Heart left ventricle (tissue), 16 donors: ENCODE results near the gene GPR33. TPM values are rescaled to one million over a fixed set of nuclear protein-coding genes. Genes with fewer than 3 reads are reported as not detected.

Experiments
- ATAC-seq, 4 donors: fragments of 200-7000 bp; cut with Tn5 transposase; one replicate each; pipeline ENCODE4 v1.9.1; 2020 to 2022; ENCODE audit warnings: moderate library complexity in 4 of 4, mild to moderate bottlenecking in 3 of 4, moderate number of reproducible peaks in 1 of 4
- DNase-seq, 5 donors: peaks; one replicate each; pipeline ENCODE4 v3.0.0-alpha.2; 2020
- H3K27ac ChIP-seq, 12 donors: fragments of 200-600 bp; sonication (generic) in 4 of 12; one replicate each; pipeline versions ENCODE4 v1.5.0 to v1.8.0; 2016 to 2022; ENCODE audit warnings: mild to moderate bottlenecking in 2 of 12
- H3K27me3 ChIP-seq, 9 donors: fragments of 200-600 bp; sonication (generic) in 2 of 9; one replicate each; pipeline versions ENCODE4 v1.5.1 to v1.8.0; 2016 to 2022; ENCODE audit warnings: mild to moderate bottlenecking in 3 of 9
- H3K36me3 ChIP-seq, 9 donors: fragments of 200-600 bp; sonication (generic) in 2 of 9; one replicate each; pipeline versions ENCODE4 v1.5.0 to v1.8.0; 2018 to 2022; ENCODE audit warnings: mild to moderate bottlenecking in 2 of 9
- H3K4me1 ChIP-seq, 12 donors: fragments of 200-600 bp; sonication (generic) in 4 of 12; one replicate each; pipeline versions ENCODE4 v1.5.0 to v1.8.0; 2016 to 2022; ENCODE audit warnings: mild to moderate bottlenecking in 3 of 12
- H3K4me3 ChIP-seq, 12 donors: fragments of 200-600 bp; sonication (generic) in 4 of 12; one replicate each; pipeline versions ENCODE4 v1.5.0 to v1.8.0; 2017 to 2022; ENCODE audit warnings: mild to moderate bottlenecking in 9 of 12, moderate library complexity in 4 of 12
- H3K9me3 ChIP-seq, 12 donors: fragments of 200-600 bp; sonication (generic) in 4 of 12; one replicate each; pipeline versions ENCODE4 v1.5.0 to v1.8.0; 2016 to 2022; ENCODE audit warnings: mild to moderate bottlenecking in 1 of 12
- CTCF ChIP-seq, 12 donors: fragments of 200-600 bp; sonication (generic) in 4 of 12; IDR thresholded peaks; one replicate each; pipeline versions ENCODE4 v1.5.0 to v1.8.0; 2018 to 2022; ENCODE audit warnings: antibody characterized with exemption in 12 of 12, mild to moderate bottlenecking in 5 of 12
- POLR2A ChIP-seq, 2 donors: fragments of 450-650 bp; IDR thresholded peaks; one replicate each; pipeline ENCODE4 v1.6.1; 2017; ENCODE audit warnings: antibody characterized with exemption in 2 of 2, mild to moderate bottlenecking in 2 of 2, moderate library complexity in 2 of 2
- WGBS, 4 donors: extraction: QIAGEN DNeasy Blood & Tissue Kit in 2 of 4; methylation state at CpG; one replicate each; pipeline versions ENCODE4 v1.1.5 to v1.1.7; 2013 to 2018; 5-methylcytosine and 5-hydroxymethylcytosine counted together
- intact Hi-C, 10 donors: fragments of 100-400 bp; cut with DNase I; formaldehyde crosslinking; loops; one replicate each; pipeline versions ENCODE4 v1.11.1 to v1.14.2; 2022
- polyA plus RNA-seq, 2 donors: library from polyadenylated mRNA; stranded (reverse); fragments of 200-250 nt; gene quantifications; one replicate each; pipeline ENCODE4 v1.2.3, GENCODE V29; 2013
- total RNA-seq, 9 donors: library from RNA; depleted of rRNA in 2 of 9; stranded (reverse); fragments of >200 nt in 2 of 9; fragmentation: NEBNext Ultra II Directional in 3 of 9; extraction: Animal tissue kit (Norgen Biotek cat#: 25700) in 3 of 9; gene quantifications; one replicate each; pipeline versions ENCODE4 v1.1.0 to v1.2.4, GENCODE V29; 2016 to 2023
- donor health status: ischemic (EF 13 %, LVEDD 7.1; RV severe dilation, severe dysfunction).
- donor health status: healthy with polysubstance abuse.
- donor health status: DM: no; HTN: yes; CAD: no.
- donor health status: DM: no; HTN: no; CAD: no.
- donor health status: ischemic (EF 25% LVEDD 6.9; RV normal size, moderate dysfunction).
- donor health status: ischemic (EF 25% LVEDD 5.7; RV mildly dilated, moderate dysfunction).
- donor health status: healthy.
- donor health status: DM: yes; HTN: yes; CAD: no.
- donor health status: ischemic (EF 35%, LVEDD 5.7; RV mildly dilated, moderate dysfunction).
- donor health status: nonischemic (EF 11% LVEDD 7.7; RV severe dilation, severe dysfunction).
- donor health status: DM: yes; HTN: yes; CAD: no.
- donor health status: PGD.
- donor health status: ischemic (EF 29% LVEDD 5.4; RV normal size, mild dysfunction).
- donor health status: nonischemic (EF 23%, LVEDD 6.1; RV moderate dilation, normal function).

The GPR33 gene
- total and polyA plus RNA-seq, 11 donors = not detected

- Histone ChIP-seq H3K4me1 (peaks cover 0 to 41% (median 11%) of the 10 kb centered on the region in 12 donors), H3K9me3 (no peaks in the 10 kb centered on the region), H3K27me3 (no peaks in the 10 kb centered on the region), H3K36me3 (peaks cover 0 to 12% (median 10%) of the 10 kb centered on the region in 9 donors), H3K4me3 (peak within 1 kb of the TSS; percentile 50 to 86 (median 70)), H3K27ac (peak within 1 kb of the TSS; percentile 70 to 97 (median 89))
- ATAC-seq (peak; percentile 100), DNase-seq (peak; percentile 95 to 97 (median 96))
- intact Hi-C loops = loop anchor here in 7 of 10 donors (2.0 to 10.0 kb wide), 6 partner anchors 35 to 620 kb away; partner anchors contain the start of genes HEATR5A (in 5 of the 7), ARHGAP5 (in 1 of the 7), HECTD1 (in 1 of the 7) and NUBPL (in 1 of the 7)
- TF ChIP-seq POLR2A (IDR thresholded peaks at IDR 0.05) = peak in 1 of 2 donors; percentile 93
- TF ChIP-seq CTCF (IDR thresholded peaks at IDR 0.05) = peak in 3 of 12 donors; percentile 8 to 23 (median 8)
- 0 to 3% (median 2%) methylated on average over 26 to 70 of the region's 70 CpGs for WGBS, 4 donors
Measured at GRCh38 chr14:31456841-31457664, 30.8 kb downstream of the GPR33 start, which contains the start of gene DTD2. Gene DTD2, minus strand, starts transcription at chr14:31457506. Its CDS starts 113 bp downstream, at chr14:31457393.

GRCh38 chr14:31449971-31450610 lies 37.7 kb downstream of the GPR33 start:
- WGBS, 4 donors = 25 to 29% (median 28%) methylated on average over 2 of the region's 2 CpGs
- H3K4me1 ChIP-seq = peaks cover 0 to 27% (median 0%) of the 10 kb centered on the region in 12 donors
- H3K9me3 ChIP-seq = no peaks in the 10 kb centered on the region
- intact Hi-C loops = loop anchor here in 2 of 10 donors (10.0 kb wide), 2 partner anchors 45 to 115 kb away; partner anchors contain the start of gene NUBPL (in 1 of the 2)
- TF ChIP-seq CTCF (IDR thresholded peaks at IDR 0.05) (peak; percentile 25 to 68 (median 49)), POLR2A (IDR thresholded peaks at IDR 0.05) (no peak)
- H3K27ac ChIP-seq = no peak overlapping the region
- no peak for DNase-seq
- H3K36me3 ChIP-seq = peaks cover 0 to 70% (median 30%) of the 10 kb centered on the region in 9 donors
- peak in 3 of 4 donors; percentile 48 to 50 (median 50) for ATAC-seq
- H3K4me3 ChIP-seq = no peak overlapping the region
- H3K27me3 ChIP-seq = no peaks in the 10 kb centered on the region

- 74 to 85% (median 77%) methylated on average over 8 of the region's 8 CpGs for WGBS, 4 donors
- TF ChIP-seq POLR2A (IDR thresholded peaks at IDR 0.05) = no peak
- TF ChIP-seq CTCF (IDR thresholded peaks at IDR 0.05) = no peak
- no peak for ATAC-seq
- H3K9me3 ChIP-seq = no peaks in the 10 kb centered on the region
- DNase-seq = no peak
- H3K27ac ChIP-seq = no peak overlapping the region
- peaks cover 0 to 17% (median 0%) of the 10 kb centered on the region in 12 donors for H3K4me1 ChIP-seq
- peaks cover 0 to 70% (median 30%) of the 10 kb centered on the region in 9 donors for H3K36me3 ChIP-seq
- no peak overlapping the region for H3K4me3 ChIP-seq
- H3K27me3 ChIP-seq = no peaks in the 10 kb centered on the region
- intact Hi-C loops = no loop called here
Measured at GRCh38 chr14:31449136-31449535, 38.7 kb downstream of the GPR33 start.

GRCh38 chr14:31445703-31446102 lies 42.1 kb downstream of the GPR33 start:
- intact Hi-C loops = no loop called here
- Histone ChIP-seq H3K27ac (no peak overlapping the region), H3K27me3 (no peaks in the 10 kb centered on the region), H3K4me3 (no peak overlapping the region), H3K9me3 (no peaks in the 10 kb centered on the region), H3K36me3 (peaks cover 0 to 49% (median 8%) of the 10 kb centered on the region in 9 donors), H3K4me1 (peaks cover 0 to 22% (median 4%) of the 10 kb centered on the region in 12 donors)
- DNase-seq = no peak
- no peak for ATAC-seq
- no peak for TF ChIP-seq CTCF (IDR thresholded peaks at IDR 0.05)
- no peak for TF ChIP-seq POLR2A (IDR thresholded peaks at IDR 0.05)
- WGBS, 4 donors = 85 to 92% (median 90%) methylated on average over 1 of the region's 1 CpG
